COLO668 (cell line): ENCODE data around the gene PLA2R1.

ENCODE experiments used
- DNase-seq: peaks from one replicate; lab custom pipeline; 2025; ENCODE audit not compliant: unreplicated experiment; lab: John Stamatoyannopoulos, UW

PLA2R1 gene

GRCh38 chr2:159938395-159938794, 124.0 kb downstream of the PLA2R1 start:
- DNase-seq, result no peak

DNA sequence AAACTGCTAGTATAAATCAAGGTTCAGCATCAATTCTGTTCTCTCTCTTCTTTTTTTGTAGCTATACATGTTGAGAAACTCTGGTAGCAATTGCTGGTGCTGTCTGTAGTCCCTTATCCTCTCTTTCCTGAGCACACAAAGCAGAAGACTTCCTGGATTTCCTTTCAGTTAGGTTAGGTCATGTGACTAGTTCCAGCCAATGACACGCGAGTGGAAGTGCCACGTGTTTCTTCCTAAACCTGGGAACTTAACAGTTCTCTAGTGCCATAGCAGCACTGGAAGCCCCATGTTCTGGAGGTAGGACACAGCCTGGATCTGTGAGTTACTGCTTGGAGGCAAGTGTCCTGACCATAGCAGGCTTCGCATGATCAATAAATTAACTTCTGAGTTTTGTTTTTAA, 125.9 kb downstream of the PLA2R1 start:
- no peak for DNase-seq

DNA sequence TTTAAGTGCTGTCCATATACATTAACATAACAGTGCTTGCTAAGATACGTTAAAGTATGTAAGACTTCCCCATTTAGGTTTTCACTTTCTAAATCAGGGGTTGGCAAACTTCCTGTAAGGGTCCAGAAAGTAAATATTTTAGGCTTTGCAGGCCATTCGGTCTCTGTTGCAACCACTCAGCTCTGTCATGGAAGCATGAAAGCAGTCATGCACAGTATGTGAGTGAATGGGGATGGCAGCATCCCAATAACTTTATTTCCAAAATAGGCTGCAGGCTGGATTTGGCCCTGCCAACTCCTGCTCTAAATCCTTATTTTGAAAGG, 128.7 kb downstream of the PLA2R1 start:
- no peak for DNase-seq

- no peak for DNase-seq
Observed at GRCh38 chr2:159933040-159933726, 129.2 kb downstream of the PLA2R1 start.

DNA sequence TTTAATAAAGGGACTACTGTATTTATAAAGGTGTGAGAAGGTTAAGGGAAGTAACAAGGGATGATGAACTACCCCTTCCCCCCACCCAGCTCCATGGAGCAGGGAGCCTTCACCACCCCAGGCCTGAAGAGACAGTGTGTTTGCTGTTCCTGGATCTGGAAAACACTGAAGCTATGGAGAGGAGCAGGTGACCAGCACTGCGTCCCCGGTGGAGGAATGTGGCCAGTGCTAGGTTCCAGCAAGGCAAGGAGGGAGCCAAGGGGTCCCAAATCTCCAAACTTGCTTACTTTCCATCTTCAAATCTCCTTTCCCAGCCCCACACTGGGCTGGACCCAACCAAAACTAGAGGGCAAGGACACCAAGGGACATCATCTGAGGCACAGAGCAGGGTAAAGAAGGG, 135.7 kb downstream of the PLA2R1 start:
- DNase-seq, result no peak

DNA sequence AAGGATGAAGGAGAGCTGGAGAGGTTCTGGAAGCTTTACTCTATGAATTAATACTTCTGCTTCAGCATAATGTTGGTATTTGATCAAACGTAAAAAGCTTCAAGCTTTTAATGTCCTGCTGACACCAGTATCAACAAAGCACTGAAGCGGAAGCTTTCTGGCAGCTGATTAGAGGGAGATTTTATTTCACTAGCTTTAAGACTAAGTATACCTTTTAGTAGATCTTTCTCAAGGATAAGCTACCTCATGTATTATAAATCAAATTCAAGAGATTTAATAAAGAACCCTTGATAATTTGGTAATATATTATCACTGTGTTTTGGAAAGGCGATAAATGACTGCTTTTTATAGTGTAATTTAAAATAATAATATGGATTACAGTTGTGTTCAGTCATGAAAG, 136.4 kb downstream of the PLA2R1 start:
- no peak for DNase-seq

DNA sequence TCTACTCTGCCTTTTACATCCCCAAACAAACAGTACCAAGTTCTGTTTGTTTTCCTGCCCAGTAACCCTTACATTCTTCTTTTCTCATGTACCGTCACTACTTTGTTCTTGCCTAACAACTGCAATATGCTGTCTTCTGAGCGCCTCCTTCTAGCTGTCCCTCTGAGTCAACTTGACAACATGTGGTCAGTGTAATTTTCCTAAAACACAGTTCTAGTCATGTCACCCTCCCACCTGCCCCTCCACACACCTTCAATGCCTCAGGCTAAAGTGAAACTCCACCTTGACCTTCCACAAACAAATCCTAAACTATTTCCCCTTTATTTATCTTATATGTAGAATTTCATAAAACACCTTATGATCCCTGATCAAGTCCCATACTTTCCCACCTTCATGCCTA, 139.9 kb downstream of the PLA2R1 start:
- DNase-seq, result no peak

- peak; percentile 61 for DNase-seq
Observed at GRCh38 chr2:159921752-159922404, 140.5 kb downstream of the PLA2R1 start.

GRCh38 chr2:159916511-159916910, 145.9 kb downstream of the PLA2R1 start:
- DNase-seq, result no peak

DNA sequence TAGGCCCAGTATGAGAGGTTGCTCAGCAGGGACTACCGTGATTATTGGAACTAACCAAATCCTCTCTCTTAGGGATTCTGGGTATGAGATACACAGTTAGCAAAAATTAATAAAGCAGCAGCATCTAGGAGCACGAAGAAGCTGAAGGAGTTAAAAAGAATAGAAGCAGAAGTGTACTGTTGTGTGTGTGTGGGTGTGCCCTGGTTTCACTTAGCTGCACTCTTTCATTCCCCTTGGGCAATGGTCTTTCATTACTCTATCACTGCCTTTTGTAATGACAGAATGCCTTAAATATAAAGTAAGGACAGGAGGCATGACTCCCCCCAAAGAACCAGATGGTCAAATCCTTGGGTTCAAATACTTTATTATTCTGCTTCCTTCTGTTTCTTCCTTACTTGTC, 148.5 kb downstream of the PLA2R1 start:
- no peak for DNase-seq

GRCh38 chr2:159912580-159912979, 149.8 kb downstream of the PLA2R1 start:
- no peak for DNase-seq

- no peak for DNase-seq
Observed at GRCh38 chr2:159910951-159911350, 151.5 kb downstream of the PLA2R1 start.

DNA sequence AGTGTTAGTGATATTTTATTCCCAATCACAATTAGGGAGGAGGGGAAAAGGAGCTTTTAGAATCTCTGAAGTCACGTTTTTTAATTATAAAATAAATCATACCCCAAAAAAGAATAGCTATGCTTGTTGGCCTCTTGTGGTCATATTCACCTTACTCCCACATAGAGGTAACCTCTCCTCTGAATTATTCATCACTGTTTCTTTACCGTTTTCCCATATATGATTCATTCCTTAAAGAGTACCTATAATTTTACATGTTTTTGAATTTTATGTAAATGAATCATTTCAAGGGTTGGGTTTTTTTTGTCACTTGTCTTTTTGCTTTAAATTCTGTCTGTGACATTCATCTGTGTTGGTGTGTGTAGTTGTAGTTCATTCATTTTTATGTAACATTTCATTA, 153.8 kb downstream of the PLA2R1 start:
- DNase-seq, result no peak

- DNase-seq, result no peak
Observed at GRCh38 chr2:159907909-159908308, 154.5 kb downstream of the PLA2R1 start.

DNA sequence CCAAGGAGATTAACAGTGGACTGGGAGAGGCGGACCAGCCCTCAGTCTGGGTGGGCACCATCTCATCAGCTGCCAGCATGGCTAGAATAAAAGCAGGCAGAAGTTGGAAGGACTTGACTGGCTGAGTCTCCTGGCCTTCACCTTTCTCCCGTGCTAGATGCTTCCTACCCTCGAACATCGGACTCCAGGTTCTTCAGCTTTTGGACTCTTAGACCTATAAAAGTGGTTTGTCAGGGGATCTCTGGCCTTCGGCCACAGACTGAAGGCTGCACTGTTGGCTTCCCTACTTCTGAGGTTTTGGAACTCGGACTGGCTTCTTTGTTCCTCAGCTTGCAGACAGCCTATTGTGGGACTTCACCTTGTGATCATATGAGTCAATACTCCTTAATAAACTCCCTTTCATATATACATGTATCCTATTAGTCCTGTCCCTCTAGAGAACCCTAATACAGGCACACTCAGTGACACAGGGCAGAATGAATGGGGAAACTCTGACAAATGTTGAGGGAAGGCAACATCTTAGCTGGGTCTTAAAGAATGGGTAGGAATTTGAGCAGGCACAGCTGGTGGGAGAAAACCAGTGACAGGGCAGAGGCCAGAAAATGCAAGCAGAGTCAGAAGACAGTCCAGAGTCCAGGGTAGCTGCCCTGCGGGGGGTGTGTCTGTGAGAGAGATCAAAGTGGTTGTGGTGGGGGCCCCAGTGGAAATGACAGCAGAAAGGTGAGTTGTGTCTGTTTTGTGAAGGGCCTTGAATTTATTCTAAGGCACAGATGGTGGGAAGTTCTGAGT, 156.3 kb downstream of the PLA2R1 start:
- DNase-seq, result no peak

- DNase-seq, result no peak
Observed at GRCh38 chr2:159904959-159905305, 157.5 kb downstream of the PLA2R1 start.

- DNase-seq, result peak; percentile 41
Observed at GRCh38 chr2:159904127-159904958, 158.1 kb downstream of the PLA2R1 start, which contains the start of gene LY75. LY75 (minus strand) TSS chr2:159904756.

DNA sequence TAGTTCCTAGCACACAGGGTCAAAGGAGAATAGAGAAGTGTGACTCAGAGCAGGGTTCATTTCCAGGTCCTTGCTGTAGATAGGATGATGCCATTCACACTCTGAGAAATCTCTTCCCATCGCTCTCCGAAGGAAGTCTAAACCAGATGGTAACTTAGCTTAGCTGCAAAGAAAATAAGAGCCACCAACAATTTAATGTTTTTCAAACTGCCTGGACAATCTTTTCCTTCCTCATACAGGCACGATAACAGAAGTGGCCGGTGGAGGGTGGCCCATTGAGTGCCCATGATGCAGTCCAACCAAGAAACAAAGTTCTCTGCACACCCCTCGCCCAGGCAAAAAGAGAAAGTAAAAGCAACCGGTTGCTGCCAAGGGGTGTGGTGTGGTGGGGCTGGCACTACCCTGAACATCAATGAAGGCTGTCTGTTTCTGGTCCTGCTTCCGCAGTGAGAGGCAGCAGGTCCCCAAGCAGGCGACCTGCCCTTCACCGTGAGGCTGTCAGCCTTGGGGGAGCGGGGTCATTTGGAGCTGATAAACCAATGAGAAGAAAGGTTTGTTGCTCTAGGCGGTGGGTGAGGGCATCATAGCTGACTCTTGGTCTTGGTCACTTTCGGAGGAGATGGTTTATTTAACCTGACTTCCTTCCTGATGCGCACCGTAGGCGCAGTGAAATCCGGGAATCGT, 158.8 kb downstream of the PLA2R1 start:
- no peak for DNase-seq

GRCh38 chr2:159902722-159903121, 159.7 kb downstream of the PLA2R1 start:
- peak; percentile 58 for DNase-seq

DNA sequence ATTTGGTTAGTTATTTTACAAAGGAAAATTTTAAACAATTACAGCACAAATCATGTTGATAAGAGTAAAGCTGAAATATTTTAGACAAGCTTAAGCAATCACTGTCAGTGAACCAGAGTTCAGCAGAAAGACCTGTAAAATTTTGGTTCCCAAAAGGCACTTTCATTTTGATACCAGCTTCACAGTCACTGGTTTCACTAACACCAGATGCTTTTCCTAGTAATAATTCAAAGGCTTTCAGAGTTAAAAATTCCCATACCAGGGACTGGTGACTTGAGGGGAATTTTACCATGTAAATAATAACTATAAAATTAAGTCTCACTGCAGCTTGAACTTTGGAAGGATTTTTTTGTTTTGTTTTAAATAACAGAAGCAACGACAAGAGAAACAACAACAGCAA, 162.1 kb downstream of the PLA2R1 start:
- no peak for DNase-seq

DNA sequence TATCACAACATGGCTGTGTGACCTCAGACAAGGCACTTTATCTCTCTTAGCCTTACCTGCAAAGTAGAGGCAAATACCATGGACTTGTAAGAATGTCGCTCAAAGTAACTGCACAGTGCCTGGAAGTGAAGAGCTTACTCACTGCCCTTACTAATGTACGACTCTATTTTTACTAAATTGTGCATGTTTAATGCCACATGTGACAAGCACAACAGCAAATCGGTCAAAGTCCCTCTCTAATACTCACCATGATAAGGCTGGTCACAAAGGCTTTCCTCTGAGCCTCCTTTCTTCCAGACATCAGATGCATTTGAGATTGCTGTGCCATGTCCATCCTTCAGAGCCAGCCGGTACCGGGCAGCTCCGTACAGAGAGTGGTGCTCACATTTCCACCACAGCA, 164.0 kb downstream of the PLA2R1 start:
- no peak for DNase-seq
